ENCODE results near the gene TCERG1.

The TCERG1 gene

GRCh38 chr5:146458894-146459293 lies 11.8 kb downstream of the TCERG1 start:
- DNase-seq: no peak

GRCh38 chr5:146461319-146461718 lies 14.2 kb downstream of the TCERG1 start:
- DNase-seq: no peak

GRCh38 chr5:146463446-146463845 lies 16.3 kb downstream of the TCERG1 start:
- DNase-seq: no peak

- no peak for DNase-seq
Observed at GRCh38 chr5:146466521-146467349, 19.6 kb downstream of the TCERG1 start.

- no peak for DNase-seq
Observed at GRCh38 chr5:146467760-146468159, 20.6 kb downstream of the TCERG1 start.

GRCh38 chr5:146474065-146474464 lies 26.9 kb downstream of the TCERG1 start:
- DNase-seq: no peak

- no peak for DNase-seq
Observed at GRCh38 chr5:146475190-146475780, 28.2 kb downstream of the TCERG1 start.

GRCh38 chr5:146475906-146476305 lies 28.8 kb downstream of the TCERG1 start:
- DNase-seq: no peak

GRCh38 chr5:146482775-146483174 lies 35.6 kb downstream of the TCERG1 start:
- no peak for DNase-seq

- no peak for DNase-seq
Observed at GRCh38 chr5:146484714-146485391, 37.7 kb downstream of the TCERG1 start.

- DNase-seq: no peak
Observed at GRCh38 chr5:146490089-146490843, 43.1 kb downstream of the TCERG1 start.

- no peak for DNase-seq
Observed at GRCh38 chr5:146494656-146495055, 47.5 kb downstream of the TCERG1 start.

GRCh38 chr5:146499680-146500079 lies 52.5 kb downstream of the TCERG1 start:
- DNase-seq: no peak

GRCh38 chr5:146507428-146507827 lies 60.3 kb downstream of the TCERG1 start:
- DNase-seq: no peak

- DNase-seq: no peak
Observed at GRCh38 chr5:146510559-146511125, 63.5 kb downstream of the TCERG1 start.

GRCh38 chr5:146513462-146513861 lies 66.3 kb downstream of the TCERG1 start:
- DNase-seq: no peak

GRCh38 chr5:146514575-146514974 lies 67.4 kb downstream of the TCERG1 start:
- DNase-seq: no peak

- no peak for DNase-seq
Observed at GRCh38 chr5:146515473-146516150, 68.5 kb downstream of the TCERG1 start.

- no peak for DNase-seq
Observed at GRCh38 chr5:146516151-146516475, 69.0 kb downstream of the TCERG1 start, which contains the start of gene GPR151. TSS of gene GPR151 (minus strand) at chr5:146516190. CDS start at chr5:146516113, 77 bp downstream.

GRCh38 chr5:146519554-146519953 lies 72.4 kb downstream of the TCERG1 start:
- no peak for DNase-seq

GRCh38 chr5:146520731-146521130 lies 73.6 kb downstream of the TCERG1 start:
- no peak for DNase-seq

GRCh38 chr5:146521403-146522106 lies 74.4 kb downstream of the TCERG1 start:
- no peak for DNase-seq
